Measurements from ENCODE around the gene NFIA.

NFIA gene

GRCh38 chr1:61160526-61160925 lies 78.2 kb downstream of the NFIA start:
- DNase-seq: peak in 1 of 5 donors; percentile 7

DNA sequence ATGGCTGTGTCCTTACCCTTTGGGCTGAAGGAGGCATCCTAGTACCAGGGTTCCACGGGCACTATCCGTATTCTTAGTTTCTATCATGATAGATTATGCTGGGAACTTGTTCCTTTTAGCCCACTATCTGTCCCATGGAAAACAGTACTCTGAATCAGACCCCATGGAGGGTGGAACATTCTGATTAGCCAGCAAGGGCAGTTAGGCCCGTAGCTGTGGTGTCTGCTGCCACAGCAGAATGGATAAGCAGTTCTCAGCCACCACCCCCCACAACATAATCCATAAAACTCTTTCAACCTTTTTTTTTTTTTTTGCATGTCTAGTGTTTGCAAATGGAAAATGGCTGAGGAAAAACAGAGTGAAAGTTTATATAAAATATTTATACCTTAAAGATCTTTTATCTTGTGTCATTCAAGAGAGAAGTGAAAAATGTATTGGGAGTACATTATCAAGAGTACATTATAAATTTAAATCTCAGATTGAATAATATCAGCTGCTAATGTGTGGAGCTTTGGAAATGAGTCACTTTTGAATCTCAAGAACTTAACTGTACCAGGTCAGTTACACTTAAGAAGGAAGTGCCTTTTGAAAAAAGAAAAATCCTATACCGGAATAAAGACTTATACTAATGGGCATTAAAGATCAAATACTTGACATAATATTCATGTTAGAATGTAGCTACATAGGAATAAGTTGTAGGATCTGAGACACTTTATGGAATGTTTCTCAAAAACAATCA lies 80.3 kb downstream of the NFIA start:
- DNase-seq: no peak

DNA sequence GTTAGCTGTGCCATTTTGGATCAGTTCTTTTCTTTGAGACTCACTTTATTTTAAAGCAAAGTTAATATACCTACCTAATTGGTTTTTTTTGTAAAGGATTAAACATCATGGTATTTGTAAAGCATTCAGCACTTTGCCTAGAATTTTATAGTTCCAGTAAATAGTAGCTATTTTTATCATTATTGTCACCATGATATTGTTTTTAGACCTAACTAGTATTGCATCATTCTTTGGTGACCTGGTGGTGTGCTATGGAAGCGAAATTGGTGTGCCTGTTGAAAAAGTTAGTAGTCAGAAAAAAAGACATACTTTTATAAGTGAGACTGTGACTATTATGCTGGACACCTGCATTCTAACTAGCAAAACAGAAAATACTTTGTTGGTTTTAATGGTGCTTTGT lies 81.0 kb downstream of the NFIA start:
- no peak for DNase-seq

- no peak for DNase-seq
Measured at GRCh38 chr1:61165402-61165801, 83.0 kb downstream of the NFIA start.

GRCh38 chr1:61167309-61167708 lies 84.9 kb downstream of the NFIA start:
- no peak for DNase-seq

DNA sequence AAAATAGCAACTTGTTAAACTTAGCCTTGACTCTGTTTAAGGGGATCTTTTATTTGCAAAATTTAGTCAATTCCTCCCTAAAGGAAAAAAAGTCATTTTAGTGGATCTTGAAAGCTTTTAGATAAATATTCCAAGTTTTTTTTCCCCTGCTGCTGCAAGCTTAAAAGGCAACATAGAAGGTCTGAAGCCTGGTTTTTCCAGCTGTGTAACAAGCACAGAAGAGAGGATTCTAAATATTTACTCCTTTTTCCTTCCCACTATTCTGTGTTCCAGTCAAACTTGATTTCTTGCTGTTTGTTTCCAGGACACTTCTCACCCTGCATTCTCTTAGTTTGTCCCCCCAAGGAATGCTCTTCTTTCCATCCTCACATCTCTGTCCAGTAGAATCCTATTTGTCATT lies 86.7 kb downstream of the NFIA start:
- DNase-seq: no peak

DNA sequence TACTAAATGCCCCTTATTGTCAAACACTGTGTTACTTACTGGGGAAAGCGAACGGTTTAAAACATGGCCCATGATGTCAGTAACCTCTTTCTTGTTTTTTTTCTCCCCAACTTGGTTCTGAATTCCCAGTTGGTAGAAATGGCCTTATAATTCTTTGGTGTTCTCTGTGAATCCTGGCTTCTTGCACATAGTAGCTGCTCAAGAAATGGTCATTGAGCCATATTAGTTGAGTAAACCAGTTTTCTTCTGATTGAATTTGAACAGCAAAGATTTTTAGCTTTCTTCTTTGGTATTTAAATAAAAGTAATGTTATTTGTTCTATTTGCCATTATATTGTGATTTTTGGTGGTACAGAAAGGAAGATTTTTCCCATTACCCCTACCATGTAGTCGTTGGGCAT lies 87.3 kb downstream of the NFIA start:
- DNase-seq: no peak

DNA sequence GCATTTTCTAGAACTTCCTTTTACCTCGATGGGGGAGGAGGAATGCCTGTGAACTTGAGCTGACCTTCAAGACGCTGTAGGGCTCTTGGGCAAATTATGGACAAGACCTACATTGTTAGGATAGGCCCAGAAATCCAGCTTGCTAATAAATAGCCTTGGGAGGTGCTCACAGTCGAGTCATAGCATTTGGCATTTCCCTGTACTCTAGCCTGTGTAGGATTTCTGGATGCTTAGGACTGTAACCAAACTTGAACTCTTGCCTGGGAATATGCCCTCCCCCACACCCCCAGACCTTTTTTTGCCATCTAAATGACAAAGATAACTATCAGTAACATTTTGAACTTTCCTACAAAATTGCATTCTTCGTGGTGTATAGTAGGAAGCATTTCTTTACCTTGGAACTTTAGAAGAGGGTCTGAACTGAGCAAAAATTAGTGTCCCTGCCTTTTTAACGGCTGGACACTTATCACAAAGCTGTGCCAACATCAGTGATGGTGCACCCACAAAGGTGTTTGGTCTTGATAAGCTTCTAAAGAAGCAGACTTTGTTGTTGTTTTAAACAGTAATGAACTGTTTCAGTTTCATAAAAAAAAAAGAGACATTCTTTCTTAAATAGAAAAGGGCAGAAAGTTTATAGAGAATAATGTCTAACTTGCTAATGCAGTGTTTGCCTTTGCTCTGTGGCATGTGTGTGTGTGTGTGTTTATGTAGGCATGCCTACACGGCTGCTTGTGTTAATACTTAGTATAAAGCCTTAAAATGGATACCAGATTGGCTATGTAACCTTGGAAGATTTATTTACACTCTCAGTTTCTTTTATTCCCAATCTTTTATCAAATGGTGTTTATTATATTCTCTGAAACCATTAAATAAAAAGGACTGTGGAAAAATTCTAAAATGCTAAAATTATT lies 88.2 kb downstream of the NFIA start:
- no peak for DNase-seq

DNA sequence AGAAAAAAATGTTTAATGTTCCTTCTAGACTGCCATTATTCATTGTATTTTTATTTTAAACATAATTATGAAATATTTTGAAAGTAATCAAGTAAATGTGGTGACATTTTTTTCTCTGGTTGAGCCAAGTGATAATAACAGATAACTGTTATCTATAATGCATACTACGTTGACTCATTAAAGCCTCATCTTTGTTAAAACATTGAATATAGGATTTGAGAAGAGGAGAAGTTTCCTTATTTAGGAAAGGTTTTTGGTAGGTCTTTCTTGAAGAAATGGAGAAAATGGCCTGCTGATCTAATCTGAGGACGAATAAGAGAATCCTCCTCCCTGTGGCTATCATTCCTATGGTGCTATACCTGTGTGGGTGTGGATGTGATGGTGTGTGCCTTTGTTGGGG lies 89.0 kb downstream of the NFIA start:
- no peak for DNase-seq

DNA sequence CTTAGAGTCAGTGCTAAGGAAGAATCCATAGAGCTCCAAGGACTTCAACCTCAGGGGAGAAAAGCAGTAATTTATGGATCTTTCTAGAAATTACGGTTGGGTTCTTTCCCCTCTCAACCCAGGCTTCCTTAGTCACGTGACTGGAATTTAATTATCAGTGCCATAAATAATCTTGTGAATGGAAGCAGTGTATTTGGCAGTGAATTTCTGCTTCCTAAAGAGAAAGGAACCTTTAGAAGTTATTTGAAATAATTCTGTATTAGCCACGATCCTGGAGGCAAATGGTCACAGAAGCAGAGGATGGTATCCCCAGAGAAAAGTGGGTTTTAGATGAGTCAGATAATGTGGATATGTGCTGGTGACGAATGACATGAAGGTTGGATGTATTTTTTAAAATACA lies 89.6 kb downstream of the NFIA start:
- no peak for DNase-seq

DNA sequence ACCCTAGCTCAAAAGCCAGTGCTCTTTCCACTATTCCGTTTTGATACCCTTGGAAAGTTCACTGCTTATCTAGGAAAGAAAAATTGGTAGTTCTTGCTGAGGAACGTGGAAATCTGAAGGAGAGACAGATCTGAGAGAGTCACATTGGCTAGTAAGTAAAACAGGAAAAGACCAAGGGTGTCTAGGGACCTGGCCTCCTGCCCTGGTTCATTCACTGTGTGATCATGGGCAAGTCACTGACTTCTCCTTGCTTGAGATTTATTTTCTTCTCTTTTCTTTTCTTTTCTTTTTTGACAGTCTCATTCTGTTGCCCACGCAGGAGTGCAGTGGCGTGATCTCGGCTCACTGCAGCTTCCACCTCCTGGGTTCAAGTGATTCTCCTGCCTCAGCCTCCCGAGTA lies 90.8 kb downstream of the NFIA start:
- DNase-seq: no peak

GRCh38 chr1:61174060-61174795 lies 91.9 kb downstream of the NFIA start:
- DNase-seq: no peak

DNA sequence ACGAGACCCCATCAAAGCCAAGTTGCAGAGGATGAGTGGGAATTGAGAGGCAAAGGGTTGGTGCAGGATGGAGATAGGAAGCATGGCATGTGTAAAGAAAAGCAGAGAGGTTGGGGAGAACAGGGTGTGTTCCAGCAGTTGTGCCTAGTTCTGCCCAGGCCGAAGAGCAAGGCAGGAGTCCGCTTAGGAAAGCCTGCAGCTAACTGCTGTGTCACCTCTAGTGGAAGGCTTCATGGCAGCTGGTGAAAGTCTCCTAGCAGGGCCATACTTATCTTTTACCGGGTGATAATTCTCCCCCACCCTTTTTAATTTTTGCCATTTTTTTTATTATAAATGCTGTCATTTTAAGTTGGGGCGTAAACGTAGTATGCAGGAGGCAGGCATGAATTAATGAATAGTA lies 93.6 kb downstream of the NFIA start:
- DNase-seq: no peak

- DNase-seq: no peak
Measured at GRCh38 chr1:61181067-61182038, 99.0 kb downstream of the NFIA start.

DNA sequence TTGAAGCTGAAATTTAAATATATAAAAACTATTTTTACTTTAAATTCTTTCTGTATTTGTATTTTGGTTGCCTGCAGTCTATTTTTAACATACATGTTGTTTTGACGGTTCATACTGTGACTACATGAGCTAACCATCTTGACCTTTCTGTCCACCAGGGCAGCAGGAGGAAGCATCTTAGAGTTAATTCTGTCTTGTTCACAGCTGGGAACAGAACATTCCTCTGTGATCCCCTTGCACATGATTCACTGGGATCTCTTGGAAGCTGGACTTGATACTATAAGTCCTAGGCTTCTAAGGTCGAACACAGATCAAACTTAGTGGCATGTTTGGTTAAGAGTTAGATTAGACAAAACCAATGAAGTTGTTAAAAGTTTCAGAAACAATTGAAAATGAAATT lies 99.7 kb downstream of the NFIA start:
- no peak for DNase-seq

DNA sequence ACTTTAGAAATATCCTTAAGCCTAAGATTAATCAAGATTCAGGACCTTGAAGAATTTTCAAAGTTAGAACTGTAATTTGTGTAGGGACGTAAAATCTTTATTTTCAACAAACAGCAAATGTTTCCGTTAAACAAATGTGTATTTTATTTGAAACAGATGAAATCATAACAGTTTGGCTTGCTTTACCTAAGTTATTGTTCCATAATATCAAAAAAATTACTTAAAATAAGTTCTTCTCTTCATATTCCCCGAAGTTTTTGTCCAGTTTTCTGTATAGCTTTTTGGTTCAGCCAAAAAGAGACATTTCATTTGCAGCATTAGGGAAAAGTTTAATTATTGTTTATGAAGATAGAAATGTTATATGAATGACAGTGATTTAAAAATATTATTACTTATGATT lies 100.1 kb downstream of the NFIA start:
- no peak for DNase-seq

DNA sequence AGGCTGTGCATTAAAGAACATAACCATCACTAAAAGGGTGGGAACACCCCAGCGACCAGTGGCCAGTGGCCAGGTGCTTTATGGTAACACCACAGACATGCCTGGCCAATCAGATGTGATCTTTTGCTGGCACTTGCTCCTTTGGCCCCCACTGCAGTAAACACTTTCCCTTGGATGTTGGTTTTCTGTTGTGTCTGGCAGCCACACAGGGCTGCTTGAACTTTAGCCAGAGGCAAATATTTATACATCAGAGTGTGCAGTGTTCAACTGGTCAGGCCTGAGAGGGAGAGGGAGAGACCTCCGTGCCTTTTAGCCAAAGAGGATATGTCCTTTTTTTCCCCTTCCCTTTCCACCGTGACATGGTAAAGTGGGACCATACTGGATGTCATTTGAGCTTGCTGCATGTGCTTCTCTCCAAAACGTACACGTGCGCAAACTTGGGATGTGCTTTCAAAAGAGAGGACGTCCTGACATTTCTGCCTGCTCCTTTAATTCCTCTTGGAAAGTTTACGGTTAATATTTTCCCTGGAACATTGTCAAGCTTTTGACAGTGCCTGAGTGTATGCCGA lies 101.2 kb downstream of the NFIA start:
- no peak for DNase-seq

- no peak for DNase-seq
Measured at GRCh38 chr1:61184040-61184713, 101.8 kb downstream of the NFIA start.

GRCh38 chr1:61184714-61185106 lies 102.3 kb downstream of the NFIA start:
- DNase-seq: no peak

GRCh38 chr1:61186753-61187152 lies 104.4 kb downstream of the NFIA start:
- no peak for DNase-seq

- DNase-seq: no peak
Measured at GRCh38 chr1:61187352-61188086, 105.2 kb downstream of the NFIA start.
